ENCODE results near the gene AADACL4. TPM values are rescaled to one million over a fixed set of nuclear protein-coding genes. Genes with fewer than 3 reads are reported as not detected.
A peak's percentile ranks its signal among the peaks of the same experiment; 100 is the strongest.

The AADACL4 gene
- total and polyA plus RNA-seq, 9 of the 15 experiments (the other 6 are each of a cell fraction or from before 2014, with no cell fraction given), result not detected

- no peak for TF ChIP-seq TRIM28 (IDR thresholded peaks at IDR 0.05)
- TF ChIP-seq MTA1 (IDR thresholded peaks at IDR 0.05; ENCODE audit: borderline replicate concordance), result peak; percentile 23; the same call in 1 of the 2 replicates
- no peak for TF ChIP-seq CBFA2T2 (conservative IDR thresholded peaks at IDR 0.05)
- no peak for TF ChIP-seq HDGF (IDR thresholded peaks at IDR 0.05)
- no peak for TF ChIP-seq ZNF764 (CRISPR knock-in tag; IDR thresholded peaks at IDR 0.05; ENCODE audit: low read depth)
- no peak for TF ChIP-seq ZNF655 (CRISPR knock-in tag; IDR thresholded peaks at IDR 0.05)
- TF ChIP-seq RFX1 (IDR thresholded peaks at IDR 0.05), result no peak
- no peak for TF ChIP-seq SMARCE1 (IDR thresholded peaks at IDR 0.05)
- 0 out of 2 replicates have a peak, but pooled peaks have one; percentile 40 for TF ChIP-seq E2F4 (CRISPR knock-in tag; IDR thresholded peaks at IDR 0.05; ENCODE audit: low read depth)
- TF ChIP-seq ZNF143 (CRISPR knock-in tag; IDR thresholded peaks at IDR 0.05), result no peak
- TF ChIP-seq MAFG (tag; conservative IDR thresholded peaks at IDR 0.05), result no peak
- TF ChIP-seq LCOR (CRISPR knock-in tag; IDR thresholded peaks at IDR 0.05), result no peak
- peak; percentile 49; the same call in 1 of the 2 replicates for TF ChIP-seq ZNF124 (CRISPR knock-in tag; IDR thresholded peaks at IDR 0.05)
- no peak for TF ChIP-seq YBX1 (IDR thresholded peaks at IDR 0.05)
- TF ChIP-seq TAF1 (IDR thresholded peaks at IDR 0.05; ENCODE audit: control insufficient read depth, extremely low read depth, insufficient read depth, low read length, severe bottlenecking), result peak; percentile 84
- TF ChIP-seq, protein P1, sequence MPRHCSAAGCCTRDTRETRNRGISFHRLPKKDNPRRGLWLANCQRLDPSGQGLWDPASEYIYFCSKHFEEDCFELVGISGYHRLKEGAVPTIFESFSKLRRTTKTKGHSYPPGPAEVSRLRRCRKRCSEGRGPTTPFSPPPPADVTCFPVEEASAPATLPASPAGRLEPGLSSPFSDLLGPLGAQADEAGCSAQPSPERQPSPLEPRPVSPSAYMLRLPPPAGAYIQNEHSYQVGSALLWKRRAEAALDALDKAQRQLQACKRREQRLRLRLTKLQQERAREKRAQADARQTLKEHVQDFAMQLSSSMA (CRISPR knock-in tag; IDR thresholded peaks at IDR 0.05), result no peak
- TF ChIP-seq, protein P2, sequence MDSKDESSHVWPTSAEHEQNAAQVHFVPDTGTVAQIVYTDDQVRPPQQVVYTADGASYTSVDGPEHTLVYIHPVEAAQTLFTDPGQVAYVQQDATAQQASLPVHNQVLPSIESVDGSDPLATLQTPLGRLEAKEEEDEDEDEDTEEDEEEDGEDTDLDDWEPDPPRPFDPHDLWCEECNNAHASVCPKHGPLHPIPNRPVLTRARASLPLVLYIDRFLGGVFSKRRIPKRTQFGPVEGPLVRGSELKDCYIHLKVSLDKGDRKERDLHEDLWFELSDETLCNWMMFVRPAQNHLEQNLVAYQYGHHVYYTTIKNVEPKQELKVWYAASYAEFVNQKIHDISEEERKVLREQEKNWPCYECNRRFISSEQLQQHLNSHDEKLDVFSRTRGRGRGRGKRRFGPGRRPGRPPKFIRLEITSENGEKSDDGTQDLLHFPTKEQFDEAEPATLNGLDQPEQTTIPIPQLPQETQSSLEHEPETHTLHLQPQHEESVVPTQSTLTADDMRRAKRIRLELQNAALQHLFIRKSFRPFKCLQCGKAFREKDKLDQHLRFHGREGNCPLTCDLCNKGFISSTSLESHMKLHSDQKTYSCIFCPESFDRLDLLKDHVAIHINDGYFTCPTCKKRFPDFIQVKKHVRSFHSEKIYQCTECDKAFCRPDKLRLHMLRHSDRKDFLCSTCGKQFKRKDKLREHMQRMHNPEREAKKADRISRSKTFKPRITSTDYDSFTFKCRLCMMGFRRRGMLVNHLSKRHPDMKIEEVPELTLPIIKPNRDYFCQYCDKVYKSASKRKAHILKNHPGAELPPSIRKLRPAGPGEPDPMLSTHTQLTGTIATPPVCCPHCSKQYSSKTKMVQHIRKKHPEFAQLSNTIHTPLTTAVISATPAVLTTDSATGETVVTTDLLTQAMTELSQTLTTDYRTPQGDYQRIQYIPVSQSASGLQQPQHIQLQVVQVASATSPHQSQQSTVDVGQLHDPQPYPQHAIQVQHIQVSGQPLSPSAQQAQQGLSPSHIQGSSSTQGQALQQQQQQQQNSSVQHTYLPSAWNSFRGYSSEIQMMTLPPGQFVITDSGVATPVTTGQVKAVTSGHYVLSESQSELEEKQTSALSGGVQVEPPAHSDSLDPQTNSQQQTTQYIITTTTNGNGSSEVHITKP (IDR thresholded peaks at IDR 0.05; ENCODE audit: partially characterized antibody), result peak; percentile 62
- no peak for TF ChIP-seq ZFPM2 (CRISPR knock-in tag; IDR thresholded peaks at IDR 0.05)
- TF ChIP-seq SRSF9 (IDR thresholded peaks at IDR 0.05; ENCODE audit: borderline replicate concordance, low read depth, low read length), result no peak
- no peak for TF ChIP-seq ZNF175 (CRISPR knock-in tag; IDR thresholded peaks at IDR 0.05; ENCODE audit: low read depth)
- TF ChIP-seq HMG20A (CRISPR knock-in tag; conservative IDR thresholded peaks at IDR 0.05), result no peak
- TF ChIP-seq NONO (IDR thresholded peaks at IDR 0.05; ENCODE audit: low read depth in 2 of 2, low read length in 1 of 2), result peak in 1 of 2 experiments; percentile 35; a peak in 1 of 4 replicates
These were observed 25.8 kb upstream of the AADACL4 start, which contains the start of gene DHRS3 (continued) for GRCh38 chr1:12617901-12618660.

Data from K562 (cell line).